Activated naive CD4-positive, alpha-beta T cell (primary cell): ENCODE results near the gene GPATCH2L.

Experiments
- DNase-seq, 4 experiments: peaks; one replicate each; lab custom pipeline; 2025; lab: John Stamatoyannopoulos, UW

GPATCH2L gene

GRCh38 chr14:76151398-76152332 lies at the start of gene GPATCH2L:
Gene GPATCH2L (plus strand): TSS chr14:76151922. CDS start chr14:76154364, 2,442 bp downstream.
- DNase-seq, result peak; percentile 92 to 98 (median 96)

GRCh38 chr14:76104802-76105355 lies 46.8 kb upstream of the GPATCH2L start:
- no peak for DNase-seq

- no peak for DNase-seq
Measured at GRCh38 chr14:76106188-76106587, 45.5 kb upstream of the GPATCH2L start.

GRCh38 chr14:76109087-76109880 lies 42.4 kb upstream of the GPATCH2L start:
- no peak for DNase-seq

- no peak for DNase-seq
Measured at GRCh38 chr14:76112889-76113624, 38.7 kb upstream of the GPATCH2L start.

- DNase-seq, result no peak
Measured at GRCh38 chr14:76113691-76114090, 38.0 kb upstream of the GPATCH2L start.

- no peak for DNase-seq
Measured at GRCh38 chr14:76115010-76115422, 36.7 kb upstream of the GPATCH2L start.

- DNase-seq, result no peak
Measured at GRCh38 chr14:76117789-76118484, 33.8 kb upstream of the GPATCH2L start.

- DNase-seq, result no peak
Measured at GRCh38 chr14:76118594-76118993, 33.1 kb upstream of the GPATCH2L start.

GRCh38 chr14:76121089-76121748 lies 30.5 kb upstream of the GPATCH2L start:
- DNase-seq, result no peak

- DNase-seq, result no peak
Measured at GRCh38 chr14:76123426-76124225, 28.1 kb upstream of the GPATCH2L start.

GRCh38 chr14:76125511-76125910 lies 26.2 kb upstream of the GPATCH2L start:
- no peak for DNase-seq

GRCh38 chr14:76126076-76126475 lies 25.6 kb upstream of the GPATCH2L start:
- no peak for DNase-seq

- DNase-seq, result no peak
Measured at GRCh38 chr14:76129851-76130576, 21.7 kb upstream of the GPATCH2L start.

- DNase-seq, result no peak
Measured at GRCh38 chr14:76131071-76131965, 20.4 kb upstream of the GPATCH2L start.

GRCh38 chr14:76133103-76133502 lies 18.6 kb upstream of the GPATCH2L start:
- DNase-seq, result no peak

GRCh38 chr14:76134231-76134630 lies 17.5 kb upstream of the GPATCH2L start:
- no peak for DNase-seq

- DNase-seq, result no peak
Measured at GRCh38 chr14:76135722-76136121, 16.0 kb upstream of the GPATCH2L start.
